Measurements from ENCODE around the gene ACTR10.

ACTR10 gene

DNA sequence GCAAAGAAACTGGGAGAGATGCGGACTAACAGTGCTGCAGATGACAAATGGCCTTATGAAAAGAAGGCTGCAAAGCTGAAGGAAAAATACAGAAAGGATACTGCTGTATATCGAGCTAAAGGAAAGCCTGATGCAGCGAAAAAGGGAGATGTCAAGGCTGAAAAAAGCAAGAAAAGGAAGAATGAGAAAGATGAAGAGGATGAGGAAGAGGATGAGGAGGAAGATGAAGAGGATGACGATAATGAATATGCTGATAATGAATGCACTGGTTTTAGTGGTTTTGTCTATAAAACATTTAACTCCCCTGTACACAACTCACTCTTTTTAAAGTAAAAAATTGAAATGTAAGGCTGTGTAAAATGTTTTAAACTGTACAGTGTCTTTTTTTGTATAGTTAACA lies 85.2 kb downstream of the ACTR10 start:
- no peak for TF ChIP-seq CTCF (IDR thresholded peaks at IDR 0.05; ENCODE audit: extremely low read depth, missing control alignments)
- DNase-seq (ENCODE audit: low spot score) = no peak
